ENCODE data around the gene SLAMF7. TPM values are rescaled to one million over a fixed set of nuclear protein-coding genes. Genes with fewer than 3 reads are reported as not detected.

Gene SLAMF7
- total and polyA plus RNA-seq, 2 of the 8 experiments (the other 6 are each of a cell fraction or from before 2014, with no cell fraction given) = not detected

GRCh38 chr1:160716013-160716412, 23.0 kb upstream of the SLAMF7 start (continued):
- TF ChIP-seq, protein P1, sequence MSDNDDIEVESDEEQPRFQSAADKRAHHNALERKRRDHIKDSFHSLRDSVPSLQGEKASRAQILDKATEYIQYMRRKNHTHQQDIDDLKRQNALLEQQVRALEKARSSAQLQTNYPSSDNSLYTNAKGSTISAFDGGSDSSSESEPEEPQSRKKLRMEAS (IDR thresholded peaks at IDR 0.05) = no peak
- no peak for TF ChIP-seq EZH2 (IDR thresholded peaks at IDR 0.05; ENCODE audit: low read depth, low read length, severe bottlenecking)

Measured in H1 (cell line).